Gastroesophageal sphincter (tissue), 4 donors: Measurements from ENCODE around the gene IAH1. TPM values are rescaled to one million over a fixed set of nuclear protein-coding genes. Genes with fewer than 3 reads are reported as not detected.
A peak's percentile ranks its signal among the peaks of the same experiment; 100 is the strongest.

Experiments
- ATAC-seq: fragments of 150-250 bp; one replicate; pipeline ENCODE4 v1.9.1; 2016; ENCODE audit warnings: mild to moderate bottlenecking, moderate library complexity
- H3K27ac ChIP-seq, 4 donors: fragments of 200-600 bp; sonication (generic) in 3 of 4; 1 replicate in 3 of 4; 2 replicates in 1 of 4; pipeline ENCODE4 v1.5.1; 2016 to 2019
- H3K27me3 ChIP-seq: fragments of 200-600 bp; sonication (generic); one replicate; pipeline ENCODE4 v1.5.1; 2019
- H3K36me3 ChIP-seq, 2 donors: fragments of 200-600 bp; sonication (generic); one replicate each; pipeline ENCODE4 v1.5.1; 2019; ENCODE audit warnings: control low read depth in 1 of 2
- H3K4me1 ChIP-seq, 3 donors: fragments of 200-600 bp; sonication (generic); 1 replicate in 2 of 3; 2 replicates in 1 of 3; pipeline ENCODE4 v1.5.1; 2016 to 2019; ENCODE audit warnings: control low read depth in 2 of 3
- H3K4me3 ChIP-seq, 2 donors: fragments of 200-600 bp; sonication (generic); one replicate each; pipeline ENCODE4 v1.5.1; 2019; ENCODE audit warnings: mild to moderate bottlenecking in 1 of 2, moderate library complexity in 1 of 2
- H3K9me3 ChIP-seq, 3 donors: fragments of 200-600 bp; sonication (generic); one replicate each; pipeline ENCODE4 v1.5.1; 2017 to 2019; ENCODE audit warnings: control low read depth in 2 of 3
- EP300 ChIP-seq: sonication (generic); formaldehyde crosslinking; IDR thresholded peaks from one replicate; pipeline ENCODE4 v1.6.1; 2017; ENCODE audit warnings: antibody characterized with exemption, mild to moderate bottlenecking
- POLR2A ChIP-seq, 2 donors: fragments of 450-650 bp; IDR thresholded peaks; one replicate each; pipeline ENCODE4 v1.6.1; 2017; ENCODE audit warnings: antibody characterized with exemption in 2 of 2, mild to moderate bottlenecking in 2 of 2, moderate library complexity in 1 of 2
- POLR2AphosphoS5 ChIP-seq: sonication (generic); formaldehyde crosslinking; IDR thresholded peaks from one replicate; pipeline ENCODE4 v1.6.1; 2017; ENCODE audit warnings: antibody characterized with exemption
- WGBS, 2 donors: methylation state at CpG; one replicate each; pipeline ENCODE4 v1.1.5; 2018; ENCODE audit warnings: low coverage in 1 of 2; 5-methylcytosine and 5-hydroxymethylcytosine counted together
- total RNA-seq, 4 donors: library from RNA; depleted of rRNA; stranded (reverse); fragments of >200 nt; gene quantifications; one replicate each; pipeline ENCODE4 v1.1.0, GENCODE V29; 2016
- TF ChIP-seq, protein P1 (sequence below), 4 experiments: fragments of 200-600 bp in 2 of 4; fragments of 450-650 bp in 2 of 4; sonication (generic) in 1 of 4; IDR thresholded peaks; one replicate each; pipeline ENCODE4 v1.5.1; 2017 to 2019; ENCODE audit warnings: antibody characterized with exemption in 4 of 4, mild to moderate bottlenecking in 2 of 4, moderate library complexity in 2 of 4

IAH1 gene
- total RNA-seq, 4 donors from 2014 or later, result 53.6 to 82.0 (median 75.7) TPM

DNA sequence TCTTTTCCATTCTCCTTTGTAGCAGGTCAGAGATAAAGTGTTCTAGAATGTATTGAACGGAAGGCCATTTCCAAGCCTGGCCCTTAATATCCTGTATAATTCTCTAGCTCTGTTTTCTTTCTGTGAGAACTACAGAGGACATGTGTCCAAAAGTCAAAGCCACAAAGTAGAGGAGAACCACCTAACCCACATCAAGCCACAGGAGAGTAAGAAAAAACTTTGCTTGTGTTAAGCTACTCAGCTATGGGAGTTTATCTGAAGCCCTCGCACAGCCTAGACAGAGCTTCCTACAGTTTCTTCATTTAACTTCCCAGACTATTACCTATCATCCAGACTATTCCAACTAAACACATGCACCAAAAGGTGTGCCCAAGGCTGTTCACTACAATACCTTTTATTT, 59.3 kb downstream of the IAH1 start:
- no peak for ATAC-seq
- Histone ChIP-seq H3K27me3 (no peaks in the 10 kb centered on the region), H3K27ac (no peak overlapping the region), H3K36me3 (peaks cover 0 to 57% of the 10 kb centered on the region in 2 donors), H3K9me3 (no peaks in the 10 kb centered on the region), H3K4me3 (no peak overlapping the region), H3K4me1 (peaks cover 0 to 8% (median 0%) of the 10 kb centered on the region in 3 donors)
- 90 to 100% methylated on average over 2 of the region's 2 CpGs for WGBS, 2 donors
- TF ChIP-seq, protein P1, sequence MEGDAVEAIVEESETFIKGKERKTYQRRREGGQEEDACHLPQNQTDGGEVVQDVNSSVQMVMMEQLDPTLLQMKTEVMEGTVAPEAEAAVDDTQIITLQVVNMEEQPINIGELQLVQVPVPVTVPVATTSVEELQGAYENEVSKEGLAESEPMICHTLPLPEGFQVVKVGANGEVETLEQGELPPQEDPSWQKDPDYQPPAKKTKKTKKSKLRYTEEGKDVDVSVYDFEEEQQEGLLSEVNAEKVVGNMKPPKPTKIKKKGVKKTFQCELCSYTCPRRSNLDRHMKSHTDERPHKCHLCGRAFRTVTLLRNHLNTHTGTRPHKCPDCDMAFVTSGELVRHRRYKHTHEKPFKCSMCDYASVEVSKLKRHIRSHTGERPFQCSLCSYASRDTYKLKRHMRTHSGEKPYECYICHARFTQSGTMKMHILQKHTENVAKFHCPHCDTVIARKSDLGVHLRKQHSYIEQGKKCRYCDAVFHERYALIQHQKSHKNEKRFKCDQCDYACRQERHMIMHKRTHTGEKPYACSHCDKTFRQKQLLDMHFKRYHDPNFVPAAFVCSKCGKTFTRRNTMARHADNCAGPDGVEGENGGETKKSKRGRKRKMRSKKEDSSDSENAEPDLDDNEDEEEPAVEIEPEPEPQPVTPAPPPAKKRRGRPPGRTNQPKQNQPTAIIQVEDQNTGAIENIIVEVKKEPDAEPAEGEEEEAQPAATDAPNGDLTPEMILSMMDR (IDR thresholded peaks at IDR 0.05), result no peak

DNA sequence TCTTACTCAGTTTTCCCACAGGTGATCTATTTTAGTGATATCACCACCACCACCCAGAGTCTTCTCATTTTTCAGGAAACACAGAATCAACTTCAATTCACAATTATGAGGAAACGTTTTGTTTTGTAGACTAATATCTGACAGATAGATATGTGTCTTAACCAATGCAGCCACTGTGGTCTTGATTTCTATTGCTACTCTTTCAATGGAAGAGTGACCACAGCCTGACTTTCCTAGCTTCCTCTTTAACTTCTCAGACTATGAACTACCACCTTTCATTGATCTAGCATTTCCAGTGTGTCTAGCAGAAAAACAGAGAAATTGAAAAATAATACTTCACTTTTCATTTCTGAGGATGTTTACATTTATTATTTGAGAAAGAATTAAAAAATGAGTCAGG, 60.8 kb downstream of the IAH1 start:
- Histone ChIP-seq H3K4me1 (peaks cover 0 to 19% (median 0%) of the 10 kb centered on the region in 3 donors), H3K36me3 (peaks cover 0 to 44% of the 10 kb centered on the region in 2 donors), H3K27me3 (no peaks in the 10 kb centered on the region), H3K27ac (no peak overlapping the region), H3K9me3 (no peaks in the 10 kb centered on the region), H3K4me3 (no peak overlapping the region)
- no peak for ATAC-seq
- TF ChIP-seq POLR2AphosphoS5 (no peak), POLR2A (IDR thresholded peaks at IDR 0.05) (no peak), EP300 (no peak)
- TF ChIP-seq, protein P1 (IDR thresholded peaks at IDR 0.05), result no peak
- WGBS, 2 donors, result 53 to 73% methylated on average over 1 of the region's 1 CpG

DNA sequence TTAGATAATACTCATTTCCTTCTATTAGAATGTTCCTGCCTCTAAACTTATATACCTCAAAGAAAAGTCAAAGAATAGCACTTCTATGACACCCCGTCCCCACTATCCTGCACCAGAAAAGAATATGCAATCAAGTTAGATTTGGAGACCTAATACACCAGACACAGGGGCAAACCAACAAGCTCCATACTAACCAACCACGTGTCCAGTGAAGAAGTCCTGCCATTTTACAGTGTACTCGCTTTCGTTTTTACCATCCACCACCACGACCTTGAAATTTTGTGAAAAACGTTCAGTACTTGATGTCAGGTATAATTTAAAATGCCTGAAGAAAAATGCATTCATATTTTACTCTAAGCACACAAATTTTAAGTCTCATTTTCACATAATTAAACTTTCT, 62.2 kb downstream of the IAH1 start:
- no peaks in the 10 kb centered on the region for H3K9me3 ChIP-seq
- H3K27ac ChIP-seq, result no peak overlapping the region
- ATAC-seq, result no peak
- TF ChIP-seq POLR2A (IDR thresholded peaks at IDR 0.05) (no peak), EP300 (no peak), POLR2AphosphoS5 (no peak)
- peaks cover 0 to 41% of the 10 kb centered on the region in 2 donors for H3K36me3 ChIP-seq
- peaks cover 0 to 19% (median 0%) of the 10 kb centered on the region in 3 donors for H3K4me1 ChIP-seq
- no peak overlapping the region for H3K4me3 ChIP-seq
- H3K27me3 ChIP-seq, result no peaks in the 10 kb centered on the region
- 89 to 91% methylated on average over 6 of the region's 6 CpGs for WGBS, 2 donors

DNA sequence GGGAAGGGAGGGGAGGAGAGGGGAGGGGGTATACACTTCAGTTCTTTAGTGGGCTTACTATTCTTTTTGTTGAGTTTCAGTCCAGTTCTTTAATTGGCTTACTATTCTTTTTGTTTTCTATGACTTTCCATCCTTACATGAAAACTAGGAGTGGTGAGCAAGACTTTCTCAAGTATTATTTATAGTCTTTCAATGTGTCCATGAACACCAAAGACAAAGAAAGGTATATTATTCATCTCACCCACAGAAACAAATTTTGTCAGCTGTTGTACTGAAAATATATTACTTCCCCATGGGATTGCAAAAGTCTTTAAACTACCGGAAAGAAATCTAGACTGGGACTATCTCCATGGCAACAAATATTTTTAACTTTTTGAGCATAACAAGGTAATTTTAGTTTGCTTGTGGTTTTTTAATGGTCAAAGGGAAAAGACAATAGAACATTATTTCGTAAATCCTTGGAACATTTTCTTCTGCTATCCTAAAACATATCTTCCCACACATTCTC, 63.7 kb downstream of the IAH1 start:
- ATAC-seq, result peak; percentile 78
- Histone ChIP-seq H3K27me3 (no peaks in the 10 kb centered on the region), H3K4me3 (no peak overlapping the region), H3K36me3 (peaks cover 0 to 40% of the 10 kb centered on the region in 2 donors), H3K4me1 (peaks cover 0 to 19% (median 0%) of the 10 kb centered on the region in 3 donors), H3K27ac (peak overlapping the region in 3 of 4 donors; percentile 37 to 66 (median 57)), H3K9me3 (no peaks in the 10 kb centered on the region)
- WGBS, 2 donors, result 21 to 22% methylated on average over 2 of the region's 2 CpGs
- no peak for TF ChIP-seq EP300
- TF ChIP-seq POLR2A (IDR thresholded peaks at IDR 0.05), result no peak
- TF ChIP-seq POLR2AphosphoS5, result no peak
- TF ChIP-seq, protein P1 (IDR thresholded peaks at IDR 0.05), result no peak

Other genes with a start within 250 kb of the IAH1 start
- gene ITGB1BP1, start 51.0 kb upstream of the IAH1 start, total RNA-seq, result 10 to 100 TPM; 52.8 to 80.4 (median 69.6) TPM
- gene CPSF3, start 50.9 kb upstream of the IAH1 start, total RNA-seq, result 10 to 100 TPM; 18.0 to 27.0 (median 26.1) TPM
- gene ADAM17, start 81.3 kb downstream of the IAH1 start, total RNA-seq, result 10 to 100 TPM; 16.0 to 38.3 (median 17.9) TPM
- gene YWHAQ, start 156.4 kb downstream of the IAH1 start, total RNA-seq, result 100 to 1,000 TPM; 226 to 282 (median 255) TPM